Occipital lobe (tissue), 2 donors: ENCODE results near the gene ECHDC1. TPM values are rescaled to one million over a fixed set of nuclear protein-coding genes. Genes with fewer than 3 reads are reported as not detected.
"Not testable (repeated sequence)": the region's sequence is repeated elsewhere in the genome, so short reads cannot be mapped to it uniquely, and the experiment has no call there.

Experiments used
- DNase-seq: peaks from one replicate; lab custom pipeline; 2025; lab: John Stamatoyannopoulos, UW
- total RNA-seq: library from RNA; depleted of rRNA; stranded (reverse); fragments of >200 nt; gene quantifications from one replicate; pipeline ENCODE4 v1.2.3, GENCODE V29; 2014

The ECHDC1 gene
- total RNA-seq, 1 donor from 2014 or later, result 53.8 TPM

GRCh38 chr6:127342296-127342945, 988 bp downstream of the ECHDC1 start:
- no peak for DNase-seq

DNA sequence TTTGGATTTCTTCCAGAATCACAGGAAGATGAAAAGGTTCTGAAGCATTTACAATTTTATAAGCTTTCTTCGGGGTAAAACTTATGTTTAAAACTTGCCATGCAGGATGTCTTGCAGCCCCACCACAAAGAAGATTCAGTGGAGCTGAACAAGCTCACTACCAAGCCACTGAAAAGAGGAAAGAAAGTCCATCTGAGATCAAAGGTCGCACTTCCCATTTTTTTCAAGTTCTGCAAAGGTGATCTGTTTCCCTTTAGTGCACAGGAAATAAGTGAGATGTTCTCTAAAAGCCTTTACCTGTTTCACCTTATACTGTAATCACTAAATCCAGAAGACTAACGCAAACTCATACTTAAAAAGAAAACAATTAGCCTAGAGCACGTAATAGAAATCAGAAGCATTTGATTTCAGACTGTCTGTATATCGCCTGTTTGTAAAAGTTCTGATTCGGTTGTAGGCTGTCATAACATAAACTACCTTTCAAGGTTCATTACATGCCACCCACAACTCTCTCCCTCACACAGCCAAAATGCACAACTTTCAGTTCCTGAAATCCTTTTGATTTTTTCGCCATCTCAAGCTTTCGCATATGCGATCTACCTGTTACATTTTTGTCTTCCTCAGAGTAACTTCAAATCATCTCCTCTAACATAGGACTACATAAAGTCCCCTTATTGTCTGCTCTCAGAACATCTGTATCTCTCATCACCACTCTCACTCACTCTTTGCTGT, 1.8 kb downstream of the ECHDC1 start:
- DNase-seq, result no peak

- DNase-seq, result no peak
Measured at GRCh38 chr6:127340171-127340570, 3.2 kb downstream of the ECHDC1 start.

GRCh38 chr6:127338936-127339335, 4.5 kb downstream of the ECHDC1 start:
- DNase-seq, result no peak

DNA sequence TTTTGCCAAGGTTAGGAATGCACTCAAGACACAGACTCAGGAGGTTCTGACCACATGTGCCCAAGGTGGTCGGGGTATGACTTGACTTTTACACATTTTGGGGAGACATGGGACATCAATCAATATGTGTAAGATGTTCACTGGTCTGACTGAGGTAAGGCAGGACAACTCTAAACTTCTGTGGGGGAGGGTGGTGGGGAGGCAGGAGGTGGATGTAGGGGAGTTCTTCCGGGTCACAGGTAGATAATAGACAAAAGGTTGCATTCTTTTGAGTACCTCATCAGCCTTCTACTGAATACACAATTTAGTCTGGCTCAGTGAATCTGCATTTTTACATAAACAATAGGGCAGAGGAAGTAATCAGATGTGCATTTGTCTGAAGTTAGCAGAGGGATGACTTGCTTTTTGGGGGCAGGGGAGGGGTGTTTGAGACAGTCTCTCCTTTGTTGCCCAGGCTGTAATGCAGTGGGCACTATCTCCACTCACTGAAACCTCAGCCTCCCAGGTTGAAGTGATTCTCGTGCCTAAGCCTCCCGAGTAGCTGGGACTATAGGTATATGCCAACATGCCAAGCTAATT, 10.9 kb downstream of the ECHDC1 start:
- no peak for DNase-seq

DNA sequence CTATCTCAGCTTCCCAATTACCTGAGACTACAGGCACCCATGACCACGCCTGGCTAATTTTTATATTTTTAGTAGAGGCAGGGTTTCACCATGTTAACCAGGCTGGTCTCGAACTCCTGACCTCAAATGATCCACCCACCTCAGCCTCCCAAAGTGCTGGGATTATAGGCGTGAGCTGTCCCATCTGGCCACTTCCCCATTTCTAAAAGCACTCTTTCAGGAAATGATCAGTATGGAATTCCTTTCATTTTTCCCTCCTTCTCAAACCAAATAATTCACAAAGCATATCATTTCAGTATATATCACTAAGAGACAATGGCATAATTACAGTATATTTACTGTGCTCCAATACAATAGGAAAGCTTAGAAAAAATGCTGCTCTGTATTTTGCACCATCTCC, 12.2 kb downstream of the ECHDC1 start:
- not testable (repeated sequence) for DNase-seq

GRCh38 chr6:127328043-127328609, 15.3 kb downstream of the ECHDC1 start:
- no peak for DNase-seq

GRCh38 chr6:127319686-127320085, 23.7 kb downstream of the ECHDC1 start:
- no peak for DNase-seq

GRCh38 chr6:127317388-127318128, 25.9 kb downstream of the ECHDC1 start:
- no peak for DNase-seq

- no peak for DNase-seq
Measured at GRCh38 chr6:127305741-127306140, 37.7 kb downstream of the ECHDC1 start.

GRCh38 chr6:127303917-127304316, 39.5 kb downstream of the ECHDC1 start:
- DNase-seq, result no peak

- no peak for DNase-seq
Measured at GRCh38 chr6:127302728-127303660, 40.4 kb downstream of the ECHDC1 start.

GRCh38 chr6:127301199-127301700, 42.2 kb downstream of the ECHDC1 start:
- DNase-seq, result no peak

DNA sequence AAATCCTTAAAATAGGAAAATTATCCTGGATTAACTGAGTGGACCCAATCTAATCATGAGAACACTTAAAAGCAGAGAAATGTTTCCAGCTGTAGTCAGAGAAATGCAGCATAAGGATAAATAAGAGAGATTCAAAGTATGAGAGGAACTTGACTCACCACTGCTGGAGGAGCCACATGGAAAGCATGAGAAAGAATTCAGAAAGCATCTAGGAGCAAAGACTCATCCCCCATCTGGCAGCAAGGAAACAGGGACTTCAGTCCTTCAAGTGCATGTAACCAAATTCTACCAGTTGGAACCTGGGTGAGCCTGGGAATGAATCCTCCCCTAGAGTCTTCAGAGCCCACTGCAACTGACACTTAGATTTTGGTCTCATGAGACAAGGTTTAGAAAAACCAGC, 43.0 kb downstream of the ECHDC1 start:
- DNase-seq, result no peak

DNA sequence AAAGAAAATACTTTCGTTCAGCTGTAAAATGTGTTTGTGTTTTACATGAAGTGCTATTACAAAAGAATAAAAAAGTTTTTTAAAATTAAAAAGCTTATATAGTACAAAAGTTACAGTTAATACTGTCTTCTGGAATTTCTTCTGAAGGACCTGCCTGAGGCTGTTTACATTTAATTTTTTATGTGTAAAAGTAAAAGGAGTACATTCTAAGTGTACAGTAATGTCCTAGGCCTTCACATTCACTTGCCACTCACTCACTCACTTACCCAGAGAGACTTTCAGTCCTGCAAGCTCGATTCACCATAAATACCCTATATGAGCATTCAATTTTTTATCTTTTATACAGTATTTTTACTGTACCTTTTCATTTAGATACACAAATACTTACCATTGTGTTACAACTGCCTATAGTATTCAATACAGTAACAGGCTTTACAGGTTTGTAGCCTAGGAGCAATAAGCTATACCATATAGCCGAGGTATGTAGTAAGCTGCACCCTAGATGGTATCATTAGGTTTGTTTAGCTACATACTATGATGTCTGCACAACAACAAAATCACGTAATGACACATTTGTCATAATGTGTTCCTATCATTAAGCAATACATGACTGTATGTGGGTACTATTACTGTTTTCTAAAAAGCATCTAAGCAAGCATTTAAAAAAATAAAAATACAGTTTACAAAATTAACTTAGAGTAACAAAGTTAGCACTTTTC, 43.7 kb downstream of the ECHDC1 start:
- DNase-seq, result no peak

- DNase-seq, result no peak
Measured at GRCh38 chr6:127298475-127298874, 44.9 kb downstream of the ECHDC1 start.

- DNase-seq, result no peak
Measured at GRCh38 chr6:127297502-127298070, 45.8 kb downstream of the ECHDC1 start.

GRCh38 chr6:127291495-127291894, 51.9 kb downstream of the ECHDC1 start:
- DNase-seq, result no peak
